GM23248 (cell line): ENCODE results near the gene ZBTB42. TPM values are rescaled to one million over a fixed set of nuclear protein-coding genes. Genes with fewer than 3 reads are reported as not detected.
A peak's percentile ranks its signal among the peaks of the same experiment; 100 is the strongest.

ENCODE experiments used
- DNase-seq: peaks from one replicate; pipeline ENCODE4 v3.0.0-alpha.2; 2015
- H2AFZ ChIP-seq: fragments of 200-600 bp; sonication (generic); 2 replicates; pipeline ENCODE4 v1.6.1; 2016; ENCODE audit warnings: antibody characterized with exemption
- H3F3A ChIP-seq: fragments of 200-600 bp; sonication (generic); 2 replicates; pipeline ENCODE4 v1.6.1; 2016; ENCODE audit warnings: mild to moderate bottlenecking, antibody characterized with exemption, mixed run types; ENCODE audit not compliant: insufficient read depth
- H3K27ac ChIP-seq: fragments of 200-600 bp; sonication (generic); 2 replicates; pipeline ENCODE4 v1.5.1; 2016; ENCODE audit warnings: mild to moderate bottlenecking
- H3K27me3 ChIP-seq: fragments of 200-600 bp; sonication (generic); replicated peaks from 2 replicates; pipeline ENCODE4 v1.6.1; 2016; ENCODE audit warnings: mild to moderate bottlenecking; ENCODE audit not compliant: insufficient read depth
- H3K36me3 ChIP-seq: fragments of 200-600 bp; sonication (generic); 2 replicates; pipeline ENCODE4 v1.6.1; 2016; ENCODE audit warnings: low read depth, mild to moderate bottlenecking
- H3K4me1 ChIP-seq: fragments of 200-600 bp; sonication (generic); 2 replicates; pipeline ENCODE4 v1.6.1; 2016; ENCODE audit warnings: mild to moderate bottlenecking; ENCODE audit not compliant: insufficient read depth
- H3K4me2 ChIP-seq: fragments of 200-600 bp; sonication (generic); one replicate; pipeline ENCODE4 v1.6.1; 2016; ENCODE audit warnings: mild to moderate bottlenecking; ENCODE audit not compliant: unreplicated experiment
- H3K4me3 ChIP-seq: fragments of 200-600 bp; sonication (generic); 2 replicates; pipeline ENCODE4 v1.5.1; 2016; ENCODE audit warnings: mild to moderate bottlenecking
- H3K79me2 ChIP-seq: fragments of 200-600 bp; sonication (generic); 2 replicates; pipeline ENCODE4 v1.6.1; 2016; ENCODE audit warnings: mild to moderate bottlenecking; ENCODE audit not compliant: insufficient read depth
- H3K9ac ChIP-seq: fragments of 200-600 bp; sonication (generic); 2 replicates; pipeline ENCODE4 v1.6.1; 2016; ENCODE audit warnings: mild to moderate bottlenecking
- H3K9me2 ChIP-seq: fragments of 200-600 bp; sonication (generic); 2 replicates; pipeline ENCODE4 v1.6.1; 2016; ENCODE audit warnings: mixed run types, mild to moderate bottlenecking, moderate library complexity; ENCODE audit not compliant: insufficient read depth
- H3K9me3 ChIP-seq: fragments of 200-600 bp; sonication (generic); one replicate; pipeline ENCODE4 v1.6.1; 2017; ENCODE audit warnings: low read depth
- H4K20me1 ChIP-seq: fragments of 200-600 bp; sonication (generic); 2 replicates; pipeline ENCODE4 v1.6.0; 2016; ENCODE audit not compliant: insufficient read depth
- EZH2 ChIP-seq: fragments of 200-600 bp; sonication (generic); IDR thresholded peaks from 2 replicates; pipeline ENCODE4 v1.6.1; 2018; ENCODE audit warnings: antibody characterized with exemption, mild to moderate bottlenecking; ENCODE audit not compliant: insufficient read depth, poor library complexity, severe bottlenecking
- EZH2phosphoT487 ChIP-seq: fragments of 200-600 bp; sonication (generic); IDR thresholded peaks from 2 replicates; pipeline ENCODE4 v1.6.1; 2018; ENCODE audit warnings: antibody characterized with exemption, moderate library complexity, mild to moderate bottlenecking, low read depth; ENCODE audit not compliant: insufficient read depth
- WGBS, 2 experiments: methylation state at CpG; one replicate each; pipeline ENCODE4 v1.1.6; 2015 to 2017; ENCODE audit warnings: low lambda C conversion rate in 2 of 2, low coverage in 1 of 2; ENCODE audit errors: missing lambda C conversion rate in 2 of 2; 5-methylcytosine and 5-hydroxymethylcytosine counted together
- in situ Hi-C: fragments of 300-500 bp; cut with MboI; formaldehyde crosslinking; loops from 2 replicates; pipeline ENCODE4 v1.15.0; 2020
- polyA plus RNA-seq: library from polyadenylated mRNA; unstranded; fragments of >200 nt; fragmentation: Nextera tagmentation; extraction: Ambion mirVana; gene quantifications from 2 replicates; pipeline ENCODE4 v1.2.1, GENCODE V29; 2016
- total RNA-seq: library from RNA; depleted of rRNA; stranded (reverse); fragments of >200 nt; shearing (Covaris generic); gene quantifications from 2 replicates; pipeline ENCODE4 v1.2.3, GENCODE V29; 2014

ZBTB42 gene
- total and polyA plus RNA-seq, 2 experiments from 2014 or later = 0.56 to 2.4 TPM

GRCh38 chr14:104798300-104799243 lies 2.3 kb upstream of the ZBTB42 start:
- WGBS, 2 experiments = 74 to 75% methylated on average over 16 of the region's 16 CpGs
- H3K36me3 ChIP-seq = no peaks in the 10 kb centered on the region
- no peak overlapping the region for H3K4me3 ChIP-seq
- in situ Hi-C loops = no loop called here
- H3K27ac ChIP-seq = no peak overlapping the region
- no peaks in the 10 kb centered on the region for H3K9me3 ChIP-seq
- H3K79me2 ChIP-seq = peaks cover 14% of the 10 kb centered on the region
- H4K20me1 ChIP-seq = 0 out of 2 replicates have a peak, but pooled peaks cover 4% of the 10 kb centered on the region
- DNase-seq = no peak
- H3K4me2 ChIP-seq = no peak overlapping the region
- H3K9ac ChIP-seq = no peak overlapping the region
- H3K27me3 ChIP-seq = no peaks in the 10 kb centered on the region
- H2AFZ ChIP-seq = 0 out of 2 replicates have a peak overlapping the region, but pooled peaks have one; percentile 9
- H3K9me2 ChIP-seq = no peaks in the 10 kb centered on the region
- H3F3A ChIP-seq = peaks cover 21% of the 10 kb centered on the region
- TF ChIP-seq EZH2 (no peak), EZH2phosphoT487 (no peak)
- H3K4me1 ChIP-seq = peaks cover 13% of the 10 kb centered on the region

- DNase-seq = peak; percentile 28
- in situ Hi-C loops = no loop called here
- H3K9ac ChIP-seq = peak overlapping the region; percentile 65
Observed at GRCh38 chr14:104799244-104800014, 1.5 kb upstream of the ZBTB42 start.

GRCh38 chr14:104800015-104800770 lies 708 bp upstream of the ZBTB42 start:
- H3K27me3 ChIP-seq = no peaks in the 10 kb centered on the region
- peak overlapping the region; percentile 65 for H3K9ac ChIP-seq
- in situ Hi-C loops = no loop called here
- TF ChIP-seq EZH2 (no peak), EZH2phosphoT487 (no peak)
- no peaks in the 10 kb centered on the region for H4K20me1 ChIP-seq
- 0 out of 2 replicates have a peak, but pooled peaks cover 6% of the 10 kb centered on the region for H3K4me1 ChIP-seq
- DNase-seq = peak; percentile 78
- peak overlapping the region; percentile 73 for H2AFZ ChIP-seq
- no peaks in the 10 kb centered on the region for H3K9me3 ChIP-seq
- H3F3A ChIP-seq = peaks cover 21% of the 10 kb centered on the region
- H3K27ac ChIP-seq = no peak overlapping the region
- WGBS, 2 experiments = 1 to 4% methylated on average over 17 to 40 of the region's 83 CpGs
- no peaks in the 10 kb centered on the region for H3K79me2 ChIP-seq
- H3K4me3 ChIP-seq = peak overlapping the region; percentile 78
- H3K36me3 ChIP-seq = no peaks in the 10 kb centered on the region
- no peaks in the 10 kb centered on the region for H3K9me2 ChIP-seq
- H3K4me2 ChIP-seq = peak overlapping the region; percentile 34

More at GRCh38 chr14:104799244-104800014, 1.5 kb upstream of the ZBTB42 start:
- TF ChIP-seq EZH2 (no peak), EZH2phosphoT487 (no peak)
- H3K4me3 ChIP-seq = peak overlapping the region; percentile 55; the same call in 1 of the 2 replicates
- H3K9me2 ChIP-seq = no peaks in the 10 kb centered on the region
- no peaks in the 10 kb centered on the region for H3K27me3 ChIP-seq
- peaks cover 5% of the 10 kb centered on the region for H3K79me2 ChIP-seq
- H4K20me1 ChIP-seq = no peaks in the 10 kb centered on the region
- 0 out of 2 replicates have a peak, but pooled peaks cover 6% of the 10 kb centered on the region for H3K4me1 ChIP-seq
- no peaks in the 10 kb centered on the region for H3K36me3 ChIP-seq
- WGBS, 2 experiments = 15 to 21% methylated on average over 21 of the region's 21 CpGs
- H3K27ac ChIP-seq = no peak overlapping the region
- peak overlapping the region; percentile 73 for H2AFZ ChIP-seq
- H3K4me2 ChIP-seq = no peak overlapping the region
- no peaks in the 10 kb centered on the region for H3K9me3 ChIP-seq
- peaks cover 21% of the 10 kb centered on the region for H3F3A ChIP-seq
